Esophagus squamous epithelium (tissue), 5 donors: ENCODE results near the gene ALPK1. TPM values are rescaled to one million over a fixed set of nuclear protein-coding genes. Genes with fewer than 3 reads are reported as not detected.

Experiments used
- DNase-seq: peaks from one replicate; lab custom pipeline; 2025; lab: John Stamatoyannopoulos, UW
- H3K27ac ChIP-seq, 4 donors: fragments of 200-600 bp; sonication (generic); one replicate each; pipeline ENCODE4 v1.5.1; 2016 to 2019; ENCODE audit warnings: mild to moderate bottlenecking in 1 of 4
- H3K27me3 ChIP-seq, 4 donors: fragments of 200-600 bp; sonication (generic); 1 replicate in 3 of 4; 2 replicates in 1 of 4; pipeline versions ENCODE4 v1.5.1 to v1.6.0; 2017 to 2021; ENCODE audit warnings: antibody characterized with exemption in 1 of 4
- H3K36me3 ChIP-seq, 3 donors: fragments of 200-600 bp; sonication (generic); one replicate each; pipeline ENCODE4 v1.5.1; 2016 to 2019
- H3K4me1 ChIP-seq, 3 donors: fragments of 200-600 bp; sonication (generic); one replicate each; pipeline ENCODE4 v1.5.1; 2017 to 2019
- H3K4me3 ChIP-seq, 4 donors: fragments of 200-600 bp; sonication (generic); 1 replicate in 3 of 4; 2 replicates in 1 of 4; pipeline ENCODE4 v1.5.1; 2016 to 2019; ENCODE audit warnings: mild to moderate bottlenecking in 2 of 4, moderate library complexity in 1 of 4
- H3K9me3 ChIP-seq, 3 donors: fragments of 200-600 bp; sonication (generic); one replicate each; pipeline ENCODE4 v1.5.1; 2016 to 2019
- POLR2A ChIP-seq, 4 donors: fragments of 450-650 bp; IDR thresholded peaks; one replicate each; pipeline ENCODE4 v1.6.1; 2017; ENCODE audit warnings: antibody characterized with exemption in 4 of 4, mild to moderate bottlenecking in 4 of 4, moderate library complexity in 3 of 4
- WGBS, 2 donors: methylation state at CpG; one replicate each; pipeline ENCODE4 v1.1.5; 2018; 5-methylcytosine and 5-hydroxymethylcytosine counted together
- intact Hi-C: fragments of 100-400 bp; cut with DNase I; formaldehyde crosslinking; loops from one replicate; pipeline ENCODE4 v1.15.0; 2022
- total RNA-seq, 4 donors: library from RNA; depleted of rRNA; stranded (reverse); fragments of >200 nt; gene quantifications; one replicate each; pipeline ENCODE4 v1.1.0, GENCODE V29; 2016
- TF ChIP-seq, protein P1 (sequence below), 6 experiments: fragments of 450-650 bp in 4 of 6; fragments of 200-600 bp in 2 of 6; sonication (generic) in 2 of 6; IDR thresholded peaks; one replicate each; pipeline ENCODE4 v1.5.1; 2016 to 2019; ENCODE audit warnings: antibody characterized with exemption in 6 of 6, mild to moderate bottlenecking in 4 of 6, moderate library complexity in 4 of 6
- donor health status: DM: yes; HTN: yes; CAD: no.

ALPK1 gene
- total RNA-seq, 4 donors from 2014 or later, result 12.6 to 19.5 (median 12.8) TPM

DNA sequence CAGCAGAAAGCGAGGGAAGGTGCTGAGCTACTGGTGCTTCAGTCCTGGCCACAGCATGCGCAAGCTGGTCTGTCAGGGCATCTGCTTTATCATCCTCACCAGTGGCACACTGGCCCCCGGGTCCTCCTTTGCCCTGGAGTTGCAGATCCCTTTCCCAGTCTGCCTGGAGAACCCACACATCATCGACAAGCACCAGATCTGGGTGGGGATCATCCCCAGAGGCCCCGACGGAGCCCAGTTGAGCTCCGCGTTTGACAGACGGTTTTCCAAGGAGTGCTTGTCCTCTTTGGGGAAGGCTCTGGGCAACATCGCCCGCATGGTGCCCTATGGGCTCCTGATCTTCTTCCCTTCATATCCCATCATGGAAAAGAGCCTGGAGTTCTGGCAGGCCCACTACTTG, 60.3 kb downstream of the ALPK1 start:
- H3K36me3 ChIP-seq, result peaks cover 0 to 47% (median 0%) of the 10 kb centered on the region in 3 donors
- intact Hi-C loops, result no loop called here
- H3K9me3 ChIP-seq, result peaks cover 0 to 7% (median 0%) of the 10 kb centered on the region in 3 donors
- H3K27me3 ChIP-seq, result no peaks in the 10 kb centered on the region
- H3K27ac ChIP-seq, result no peak overlapping the region
- H3K4me1 ChIP-seq, result no peaks in the 10 kb centered on the region
- no peak for TF ChIP-seq POLR2A (IDR thresholded peaks at IDR 0.05)
- TF ChIP-seq, protein P1, sequence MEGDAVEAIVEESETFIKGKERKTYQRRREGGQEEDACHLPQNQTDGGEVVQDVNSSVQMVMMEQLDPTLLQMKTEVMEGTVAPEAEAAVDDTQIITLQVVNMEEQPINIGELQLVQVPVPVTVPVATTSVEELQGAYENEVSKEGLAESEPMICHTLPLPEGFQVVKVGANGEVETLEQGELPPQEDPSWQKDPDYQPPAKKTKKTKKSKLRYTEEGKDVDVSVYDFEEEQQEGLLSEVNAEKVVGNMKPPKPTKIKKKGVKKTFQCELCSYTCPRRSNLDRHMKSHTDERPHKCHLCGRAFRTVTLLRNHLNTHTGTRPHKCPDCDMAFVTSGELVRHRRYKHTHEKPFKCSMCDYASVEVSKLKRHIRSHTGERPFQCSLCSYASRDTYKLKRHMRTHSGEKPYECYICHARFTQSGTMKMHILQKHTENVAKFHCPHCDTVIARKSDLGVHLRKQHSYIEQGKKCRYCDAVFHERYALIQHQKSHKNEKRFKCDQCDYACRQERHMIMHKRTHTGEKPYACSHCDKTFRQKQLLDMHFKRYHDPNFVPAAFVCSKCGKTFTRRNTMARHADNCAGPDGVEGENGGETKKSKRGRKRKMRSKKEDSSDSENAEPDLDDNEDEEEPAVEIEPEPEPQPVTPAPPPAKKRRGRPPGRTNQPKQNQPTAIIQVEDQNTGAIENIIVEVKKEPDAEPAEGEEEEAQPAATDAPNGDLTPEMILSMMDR (IDR thresholded peaks at IDR 0.05), result no peak
- WGBS, 2 donors, result 96 to 100% methylated on average over 2 to 4 of the region's 11 CpGs
- DNase-seq, result no peak
- H3K4me3 ChIP-seq, result no peak overlapping the region

DNA sequence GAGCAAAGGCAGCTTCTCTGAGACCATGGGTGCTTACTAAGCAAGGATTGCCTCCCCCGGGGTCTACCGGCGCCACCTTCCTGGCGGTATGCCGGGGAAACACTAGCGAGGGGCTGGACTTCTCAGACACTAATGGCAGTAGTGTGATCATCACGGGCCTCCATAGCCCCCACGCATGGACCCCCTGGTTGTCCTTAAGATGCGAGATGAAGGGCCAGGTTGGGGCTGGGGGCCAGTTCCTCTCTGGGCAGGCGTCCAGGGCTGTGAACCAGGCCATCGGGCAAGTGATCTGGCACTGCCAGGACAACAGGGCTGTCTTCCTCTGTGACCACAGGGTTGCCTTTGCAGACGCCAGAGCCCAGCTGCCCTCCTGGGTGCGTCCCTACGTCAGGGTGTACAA, 60.7 kb downstream of the ALPK1 start:
- TF ChIP-seq, protein P1 (IDR thresholded peaks at IDR 0.05), result no peak
- no peak for TF ChIP-seq POLR2A (IDR thresholded peaks at IDR 0.05)
- intact Hi-C loops, result no loop called here
- no peak for DNase-seq

DNA sequence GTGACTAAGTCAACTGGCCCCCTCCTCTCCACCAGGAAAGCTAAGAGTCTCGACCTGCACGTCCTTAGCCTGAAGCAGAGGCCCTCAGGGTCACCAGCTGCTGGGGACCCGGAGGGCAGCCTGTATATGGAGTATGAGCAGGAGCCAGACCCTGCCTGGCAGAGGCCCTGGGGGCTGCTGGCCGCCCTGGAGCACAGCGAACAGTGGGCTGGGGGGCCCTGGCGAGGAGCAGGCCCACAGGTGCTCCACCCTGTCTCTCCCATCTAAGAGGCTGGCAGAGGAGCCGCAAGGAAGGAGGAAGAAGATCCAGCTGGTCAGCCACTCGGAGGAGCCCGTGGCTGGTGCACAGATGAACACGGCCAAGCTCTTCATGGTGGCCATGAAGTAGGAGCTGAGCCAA, 61.2 kb downstream of the ALPK1 start:
- 83 to 100% methylated on average over 1 to 2 of the region's 10 CpGs for WGBS, 2 donors
- TF ChIP-seq, protein P1 (IDR thresholded peaks at IDR 0.05), result no peak
- TF ChIP-seq POLR2A (IDR thresholded peaks at IDR 0.05), result no peak
- H3K4me3 ChIP-seq, result no peak overlapping the region

More for the DNA sequence above, 60.7 kb downstream of the ALPK1 start:
- 80% methylated on average over 7 of the region's 14 CpGs; no CpG with 5 or more reads in 1 of the 2 donors for WGBS, 2 donors
- Histone ChIP-seq H3K4me3 (no peak overlapping the region), H3K36me3 (peaks cover 0 to 47% (median 2%) of the 10 kb centered on the region in 3 donors), H3K9me3 (peaks cover 0 to 7% (median 0%) of the 10 kb centered on the region in 3 donors), H3K4me1 (no peaks in the 10 kb centered on the region), H3K27me3 (no peaks in the 10 kb centered on the region), H3K27ac (no peak overlapping the region)

DNA sequence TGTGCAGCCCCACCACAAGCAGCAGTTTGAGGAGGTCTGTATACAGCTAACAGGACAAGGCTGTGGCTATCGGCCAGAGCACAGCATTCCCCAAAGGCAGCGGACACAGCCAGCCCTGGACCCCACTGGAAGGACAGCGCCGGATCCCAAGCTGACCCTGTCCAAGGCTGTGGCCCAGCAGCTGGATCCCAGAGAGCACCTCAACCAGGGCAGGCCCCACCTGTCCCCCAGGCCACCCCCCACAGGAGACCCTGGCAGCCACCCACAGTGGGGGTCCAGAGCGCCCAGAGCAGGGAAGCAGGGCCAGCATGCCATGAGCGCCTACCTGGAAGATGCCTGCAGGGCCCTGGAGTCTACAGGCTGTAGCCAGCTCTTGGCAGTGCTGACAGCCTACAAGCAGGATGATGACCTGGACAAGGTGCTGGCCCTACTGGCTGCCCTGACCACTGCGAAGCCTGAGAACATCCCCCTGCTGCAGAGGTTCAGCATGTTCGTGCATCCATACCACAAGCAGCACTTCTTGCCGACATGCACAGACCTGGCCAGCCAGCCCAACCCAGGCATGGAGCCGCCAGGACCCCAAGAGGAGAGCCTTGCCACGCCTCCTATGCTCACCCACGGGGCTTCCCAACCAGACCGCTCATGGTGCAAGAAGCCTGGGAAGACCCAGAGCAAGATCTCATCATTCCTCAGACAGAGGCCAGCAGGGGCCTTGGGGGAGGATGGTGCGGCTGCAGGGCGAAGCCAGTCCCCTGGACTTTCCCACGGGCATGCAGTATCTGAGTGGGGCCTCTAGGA, 62.0 kb downstream of the ALPK1 start:
- Histone ChIP-seq H3K4me3 (no peak overlapping the region), H3K4me1 (no peaks in the 10 kb centered on the region), H3K27ac (no peak overlapping the region), H3K9me3 (peaks cover 0 to 7% (median 0%) of the 10 kb centered on the region in 3 donors), H3K27me3 (no peaks in the 10 kb centered on the region), H3K36me3 (peaks cover 0 to 47% (median 5%) of the 10 kb centered on the region in 3 donors)
- 90% methylated on average over 2 of the region's 16 CpGs; no CpG with 5 or more reads in 1 of the 2 donors for WGBS, 2 donors
- TF ChIP-seq, protein P1 (IDR thresholded peaks at IDR 0.05), result no peak
- no peak for TF ChIP-seq POLR2A (IDR thresholded peaks at IDR 0.05)
- no peak for DNase-seq
- intact Hi-C loops, result no loop called here

More for the DNA sequence above, 61.2 kb downstream of the ALPK1 start:
- intact Hi-C loops, result no loop called here
- no peak overlapping the region for H3K27ac ChIP-seq
- no peak for DNase-seq
- peaks cover 0 to 47% (median 5%) of the 10 kb centered on the region in 3 donors for H3K36me3 ChIP-seq
- H3K27me3 ChIP-seq, result no peaks in the 10 kb centered on the region
- H3K9me3 ChIP-seq, result peaks cover 0 to 7% (median 0%) of the 10 kb centered on the region in 3 donors
- H3K4me1 ChIP-seq, result no peaks in the 10 kb centered on the region

DNA sequence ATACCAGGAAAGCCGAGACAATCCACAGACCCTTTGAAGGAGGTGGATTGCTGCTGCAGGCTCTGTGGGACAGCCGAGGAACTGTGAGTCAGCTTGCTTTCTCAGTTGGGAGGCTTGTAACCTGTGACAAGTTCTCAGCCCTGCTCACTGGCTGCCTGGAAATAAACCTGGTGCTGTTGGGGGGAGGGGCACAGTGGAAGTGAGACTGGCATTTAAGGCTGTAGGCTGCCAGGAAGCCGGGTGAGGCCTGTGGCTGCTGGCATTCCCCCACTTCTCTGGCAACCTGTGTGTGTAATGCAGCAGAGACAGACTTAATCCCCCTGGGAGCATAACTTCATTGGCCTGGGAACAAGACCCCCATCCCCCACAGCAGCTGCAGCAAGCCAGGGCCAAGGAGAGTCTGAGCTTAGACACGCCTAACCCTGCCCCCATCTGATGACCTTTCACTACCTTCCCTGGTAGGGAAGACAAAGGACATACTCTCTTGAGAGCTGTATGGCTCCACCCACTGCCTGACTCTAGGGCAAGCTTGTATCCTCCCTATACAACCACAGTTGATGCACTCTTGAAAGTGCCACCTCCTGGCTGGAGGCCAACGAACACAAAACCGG, 64.1 kb downstream of the ALPK1 start:
- WGBS, 2 donors, result 51 to 78% methylated on average over 3 to 6 of the region's 6 CpGs
- Histone ChIP-seq H3K4me3 (no peak overlapping the region), H3K27ac (no peak overlapping the region), H3K36me3 (peaks cover 0 to 37% (median 5%) of the 10 kb centered on the region in 3 donors), H3K4me1 (no peaks in the 10 kb centered on the region), H3K9me3 (peaks cover 0 to 15% (median 0%) of the 10 kb centered on the region in 3 donors), H3K27me3 (no peaks in the 10 kb centered on the region)
- DNase-seq, result no peak
- intact Hi-C loops, result no loop called here
- no peak for TF ChIP-seq POLR2A (IDR thresholded peaks at IDR 0.05)
- TF ChIP-seq, protein P1 (IDR thresholded peaks at IDR 0.05), result no peak
